ENCODE measurements around the gene HTR2B.
"Not testable (repeated sequence)": the region's sequence is repeated elsewhere in the genome, so short reads cannot be mapped to it uniquely, and the experiment has no call there.

The HTR2B gene

DNA sequence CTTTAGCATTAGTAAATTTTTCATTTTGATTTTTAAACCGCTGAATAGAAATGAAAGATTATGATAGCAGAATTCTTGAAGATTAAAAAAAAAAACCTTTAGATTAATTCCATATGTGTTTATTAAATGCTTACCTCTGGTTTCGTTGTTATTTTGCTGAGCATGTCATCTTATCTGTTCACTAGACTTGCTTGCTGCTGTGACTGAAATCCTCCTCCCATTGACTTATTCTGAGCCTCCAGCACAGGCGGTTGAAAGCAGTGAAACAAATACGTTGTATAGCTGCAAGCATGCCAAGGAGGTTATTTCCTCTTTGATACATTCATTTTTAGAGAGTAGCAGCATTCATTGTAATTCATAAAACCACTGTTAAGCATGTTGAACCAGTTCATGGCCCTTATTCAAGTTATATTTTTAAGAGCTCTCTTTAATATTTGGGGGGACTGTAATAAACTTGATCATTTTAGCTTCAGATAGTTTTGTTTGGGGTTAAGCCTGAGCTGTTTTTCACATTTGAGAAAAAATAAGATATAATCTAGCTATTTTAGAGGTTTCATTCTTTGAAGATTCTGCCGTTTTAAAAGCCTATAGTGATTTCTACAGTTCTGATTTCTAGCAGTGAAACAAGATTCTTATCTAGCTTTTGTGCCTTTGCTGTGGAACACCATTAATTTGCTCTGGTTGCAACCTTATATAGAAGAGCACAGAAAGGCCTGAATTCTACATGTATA is at the start of gene HTR2B:
HTR2B (minus strand) TSS at position 205 of the 731 bp plus-strand sequence. CDS start 1,278 bp downstream, outside the sequence.
- DNase-seq (ENCODE audit: low read depth in 2 of 2): no peak

DNA sequence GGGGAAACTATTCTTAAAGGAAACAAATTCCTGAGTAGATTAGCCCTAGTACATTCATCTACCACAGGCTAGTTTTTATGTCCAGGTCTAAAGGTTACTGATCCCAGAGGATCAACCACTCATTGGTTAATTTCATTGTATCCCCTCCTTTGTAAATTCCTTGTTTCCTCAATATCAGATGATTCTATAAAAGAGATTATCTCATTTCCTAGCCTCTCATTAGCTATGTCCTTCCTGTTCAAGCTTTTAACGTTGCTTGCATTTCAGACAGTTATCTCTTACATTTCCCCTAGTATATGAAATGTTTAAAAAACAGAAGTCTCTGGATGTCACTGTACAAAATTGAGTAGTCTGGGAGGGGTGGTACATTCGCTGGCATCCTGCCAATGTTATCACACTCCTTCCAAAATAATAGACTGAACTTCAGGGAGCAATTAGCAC is 49.4 kb upstream of the HTR2B start:
- no peak for DNase-seq (ENCODE audit: low read depth in 2 of 2)

- DNase-seq (ENCODE audit: low read depth in 2 of 2): no peak
Observed at GRCh38 chr2:231172025-231172424, 47.2 kb upstream of the HTR2B start.

DNA sequence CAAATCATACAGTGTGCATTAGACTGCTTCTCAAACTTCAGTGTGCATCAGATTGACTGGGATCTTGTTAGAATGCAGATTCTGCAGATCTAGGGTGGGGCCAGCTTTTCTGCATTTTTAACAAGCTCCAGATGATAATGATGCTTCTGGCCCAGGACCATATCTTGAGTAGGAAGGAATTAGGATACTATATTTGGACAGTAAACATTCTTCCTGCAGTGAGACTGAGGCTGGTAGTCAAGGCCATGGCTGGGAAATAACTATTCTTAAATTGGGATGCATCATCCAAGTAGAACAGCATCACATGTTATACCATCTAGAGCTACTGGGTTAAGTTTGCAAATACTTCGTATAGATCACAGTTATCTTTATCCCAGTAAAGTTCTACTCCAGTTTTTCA is 45.2 kb upstream of the HTR2B start:
- no peak for DNase-seq (ENCODE audit: low read depth in 2 of 2)

DNA sequence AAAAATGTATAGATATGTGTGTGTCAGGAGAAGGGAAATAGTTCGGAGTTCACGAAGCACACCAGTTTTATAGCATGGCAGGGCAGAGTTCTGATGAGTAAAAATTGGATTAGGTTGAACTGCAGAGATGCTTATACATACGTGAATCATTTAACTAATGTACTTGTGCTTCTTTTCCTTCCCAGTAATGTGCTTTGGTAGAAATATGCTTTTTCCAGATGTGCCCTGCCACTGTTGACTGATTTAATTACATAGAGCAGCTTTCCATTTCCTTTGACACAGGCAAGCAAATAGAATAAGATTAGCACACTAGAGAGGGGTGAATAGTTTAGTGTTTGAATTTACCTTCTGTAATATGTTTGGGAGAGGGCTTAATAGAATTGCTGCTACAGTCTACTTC is 44.6 kb upstream of the HTR2B start:
- no peak for DNase-seq (ENCODE audit: low read depth in 2 of 2)

DNA sequence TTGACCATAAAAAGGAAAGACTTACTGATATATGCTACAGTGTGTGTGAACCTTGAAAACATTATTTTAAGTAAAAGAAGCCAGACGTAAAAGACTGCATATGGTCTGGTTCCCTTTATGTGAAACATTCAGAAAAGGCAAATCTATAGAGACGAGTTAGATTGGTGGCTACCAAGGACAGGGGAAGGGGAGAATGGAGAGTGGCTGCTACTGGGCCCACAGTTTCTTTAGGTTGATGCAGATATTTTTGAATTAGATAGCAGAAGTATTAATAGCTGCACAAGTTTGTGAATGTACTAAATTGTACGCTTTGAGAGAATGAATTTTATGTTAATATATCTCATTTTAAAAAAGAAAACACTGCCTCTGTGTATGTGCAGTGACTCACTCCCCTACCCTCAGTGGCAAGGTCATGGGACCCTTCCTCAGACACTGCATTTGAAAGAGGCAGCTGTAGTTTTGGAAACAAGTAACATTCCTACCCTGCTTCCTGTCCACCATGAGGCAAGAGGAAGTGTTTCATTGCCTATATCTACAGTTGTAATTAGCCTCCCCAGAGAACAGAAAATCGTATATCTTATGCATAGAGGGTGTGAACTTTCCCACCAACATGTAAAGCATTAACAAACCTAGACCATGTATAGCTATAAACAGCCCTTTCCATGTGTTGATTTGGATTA is 43.8 kb upstream of the HTR2B start:
- no peak for DNase-seq (ENCODE audit: low read depth in 2 of 2)

GRCh38 chr2:231167745-231168459 is 43.1 kb upstream of the HTR2B start:
- no peak for DNase-seq (ENCODE audit: low read depth in 2 of 2)

- no peak for DNase-seq (ENCODE audit: low read depth in 2 of 2)
Observed at GRCh38 chr2:231163414-231164095, 38.7 kb upstream of the HTR2B start.

DNA sequence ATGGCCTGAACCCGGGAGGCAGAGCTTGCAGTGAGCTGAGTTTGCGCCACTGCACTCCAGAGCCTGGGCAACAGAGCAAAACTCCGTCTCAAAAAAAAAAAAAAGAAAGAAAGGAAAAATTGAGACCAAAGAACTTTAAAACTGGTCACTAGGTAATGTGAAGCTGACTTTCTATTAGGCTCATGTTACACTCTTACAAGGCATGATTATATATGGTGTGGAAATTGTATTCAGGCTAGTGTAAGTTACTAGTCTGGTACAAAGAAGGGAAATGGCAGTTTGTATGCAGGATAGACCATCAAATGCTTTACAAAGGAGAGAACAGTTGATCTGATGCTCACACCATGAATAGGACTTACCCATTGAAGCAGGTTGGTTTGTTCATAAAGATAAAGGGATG is 38.2 kb upstream of the HTR2B start:
- no peak for DNase-seq (ENCODE audit: low read depth in 2 of 2)

GRCh38 chr2:231161877-231162329 is 37.1 kb upstream of the HTR2B start:
- no peak for DNase-seq (ENCODE audit: low read depth in 2 of 2)

- no peak for DNase-seq (ENCODE audit: low read depth in 2 of 2)
Observed at GRCh38 chr2:231161252-231161839, 36.5 kb upstream of the HTR2B start.

- DNase-seq (ENCODE audit: low read depth in 2 of 2): no peak
Observed at GRCh38 chr2:231160701-231161100, 35.9 kb upstream of the HTR2B start.

DNA sequence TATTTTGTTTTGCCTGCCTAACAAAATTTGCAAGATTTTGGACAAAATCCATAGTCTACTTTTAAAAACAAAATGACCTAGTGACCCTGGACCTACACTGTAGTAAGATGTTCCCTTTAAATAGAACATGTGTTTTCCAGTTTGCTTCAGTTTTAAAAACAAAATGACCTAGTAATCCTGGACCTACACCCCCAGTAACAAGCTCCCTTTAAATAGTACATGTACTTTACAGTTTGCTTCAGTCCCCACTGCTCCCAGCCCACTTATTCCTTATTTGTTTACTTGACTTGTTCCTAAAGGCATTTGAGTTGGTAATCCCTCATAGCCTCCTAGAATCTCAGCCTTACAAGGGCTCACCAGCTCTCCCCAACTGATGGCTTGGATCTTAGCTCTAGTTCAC is 34.5 kb upstream of the HTR2B start:
- no peak for DNase-seq (ENCODE audit: low read depth in 2 of 2)

DNA sequence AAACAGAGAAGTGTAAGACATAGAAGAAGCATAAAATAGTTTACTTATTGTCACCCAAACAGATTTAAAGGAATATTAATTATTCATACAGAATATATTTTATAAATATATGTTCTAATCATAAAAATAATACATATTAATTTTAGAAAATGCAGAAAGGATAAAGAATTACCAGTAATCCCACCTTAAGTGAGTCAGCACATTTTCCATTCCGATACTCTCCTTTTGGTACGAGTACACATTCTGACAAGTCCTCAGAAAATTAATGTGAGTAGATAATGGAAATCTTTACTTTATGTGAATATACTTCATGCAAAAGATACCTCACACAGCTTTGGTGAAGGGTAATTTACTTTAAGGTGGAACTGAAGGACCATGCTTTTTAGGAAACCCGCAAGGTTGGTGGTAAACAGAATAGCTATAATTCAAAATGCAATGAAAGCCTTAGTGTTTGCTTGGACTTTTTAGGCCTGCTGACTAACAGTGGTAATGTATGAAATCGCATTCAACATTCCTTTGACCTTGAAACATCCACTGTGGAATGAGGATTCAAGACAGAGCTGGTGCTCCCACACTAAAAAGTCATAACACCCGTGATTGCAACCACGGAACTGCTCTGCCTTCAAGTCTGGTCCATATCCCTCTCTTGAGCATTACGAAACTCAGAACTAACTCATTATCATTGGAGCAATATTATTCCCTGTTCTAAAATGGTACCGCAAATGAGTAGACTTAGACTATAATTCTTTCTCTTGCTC is 28.1 kb upstream of the HTR2B start:
- no peak for DNase-seq (ENCODE audit: low read depth in 2 of 2)

- DNase-seq (ENCODE audit: low read depth in 2 of 2): no peak
Observed at GRCh38 chr2:231146665-231147064, 21.8 kb upstream of the HTR2B start.

DNA sequence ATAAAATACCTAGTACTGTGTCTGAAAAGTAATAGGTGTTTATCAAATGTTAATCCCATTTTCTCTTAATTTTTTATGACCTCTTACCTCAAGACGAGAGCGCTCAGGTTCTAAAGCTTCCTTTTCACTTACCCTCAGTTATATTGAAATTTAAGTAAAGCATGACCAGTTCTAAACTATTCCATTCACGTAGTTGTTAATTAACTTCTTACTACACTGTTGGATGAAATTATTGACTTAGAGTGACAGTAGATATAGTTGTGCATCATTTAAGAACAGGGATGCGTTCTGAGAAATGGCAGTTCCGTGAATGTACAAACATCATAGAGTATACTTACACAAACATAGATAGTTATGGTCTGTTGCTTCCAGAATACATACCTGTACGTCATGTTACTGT is 20.1 kb upstream of the HTR2B start:
- DNase-seq (ENCODE audit: low read depth in 2 of 2): no peak

- DNase-seq (ENCODE audit: low read depth in 2 of 2): not testable (repeated sequence)
Observed at GRCh38 chr2:231140808-231141207, 16.0 kb upstream of the HTR2B start.

GRCh38 chr2:231139796-231140195 is 15.0 kb upstream of the HTR2B start:
- DNase-seq (ENCODE audit: low read depth in 2 of 2): no peak

- no peak for DNase-seq (ENCODE audit: low read depth in 2 of 2)
Observed at GRCh38 chr2:231138699-231139098, 13.9 kb upstream of the HTR2B start.

DNA sequence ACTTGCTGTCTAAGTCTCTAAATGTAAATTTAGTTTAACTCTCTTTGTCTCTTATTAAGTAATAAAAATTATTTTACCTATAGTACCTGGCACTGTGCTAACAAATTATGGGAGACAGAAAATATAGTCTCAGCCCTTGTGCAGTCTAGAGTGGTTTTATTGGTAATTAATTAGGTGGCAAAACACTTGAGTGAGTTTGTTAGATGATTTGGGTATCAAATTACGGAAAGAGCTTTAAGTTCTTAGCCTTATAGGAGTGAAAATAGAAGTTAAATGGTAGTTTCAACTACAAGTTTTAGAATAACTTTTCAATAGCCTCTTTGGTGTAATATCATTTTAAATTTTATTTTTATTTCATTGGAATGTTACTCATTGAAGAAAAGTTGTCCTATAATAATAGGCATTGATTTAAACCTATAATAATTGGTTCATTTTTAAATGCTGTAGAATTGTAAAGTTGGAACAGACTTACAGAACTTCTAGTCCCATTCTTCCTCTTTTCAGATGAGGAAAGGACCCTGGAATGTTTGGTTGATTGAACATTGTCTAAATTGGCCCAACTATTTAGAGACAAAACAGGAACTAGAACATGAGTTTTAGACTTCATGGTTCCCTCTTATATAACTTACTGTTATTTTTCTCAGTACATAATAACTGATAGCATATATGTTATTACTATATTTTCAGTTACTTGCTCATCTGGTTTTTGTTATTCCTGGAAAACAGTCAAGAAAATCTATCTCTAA is 10.2 kb upstream of the HTR2B start:
- no peak for DNase-seq (ENCODE audit: low read depth in 2 of 2)

Measured in stimulated activated CD8-positive, alpha-beta memory T cell treated with anti-CD3 and anti-CD28 coated beads, Interleukin-2, amount 100 ng/mL, for 48 hours (primary cell).